ENCODE measurements around the gene SERPINI2.

GRCh38 chr3:167453815-167454214 lies 20.0 kb downstream of the SERPINI2 start:
- TF ChIP-seq POLR2A (IDR thresholded peaks at IDR 0.05; ENCODE audit: low read depth, low read length), result no peak
- no peak for TF ChIP-seq POLR2AphosphoS5 (IDR thresholded peaks at IDR 0.05; ENCODE audit: low read depth, low read length)
- TF ChIP-seq TAF1 (IDR thresholded peaks at IDR 0.05; ENCODE audit: borderline replicate concordance, low read depth, low read length), result no peak
